Tibial nerve (tissue), 4 donors: ENCODE data around the gene GNB5.

ENCODE experiments used
- CTCF ChIP-seq, 5 experiments: fragments of 200-600 bp in 3 of 5; fragments of 450-650 bp in 2 of 5; sonication (generic) in 3 of 5; IDR thresholded peaks; one replicate each; pipeline ENCODE4 v1.5.1; 2016 to 2019; ENCODE audit warnings: antibody characterized with exemption in 5 of 5, mild to moderate bottlenecking in 3 of 5, moderate library complexity in 2 of 5
- EP300 ChIP-seq, 2 donors: sonication (generic); formaldehyde crosslinking; IDR thresholded peaks; one replicate each; pipeline ENCODE4 v1.6.1; 2017; ENCODE audit warnings: antibody characterized with exemption in 2 of 2, mild to moderate bottlenecking in 1 of 2

GRCh38 chr15:52158084-52158765 is 33.0 kb downstream of the GNB5 start:
- TF ChIP-seq CTCF (IDR thresholded peaks at IDR 0.05) (no peak), EP300 (IDR thresholded peaks at IDR 0.05) (no peak)
